ENCODE results near the gene ZNF548.

ZNF548 gene

DNA sequence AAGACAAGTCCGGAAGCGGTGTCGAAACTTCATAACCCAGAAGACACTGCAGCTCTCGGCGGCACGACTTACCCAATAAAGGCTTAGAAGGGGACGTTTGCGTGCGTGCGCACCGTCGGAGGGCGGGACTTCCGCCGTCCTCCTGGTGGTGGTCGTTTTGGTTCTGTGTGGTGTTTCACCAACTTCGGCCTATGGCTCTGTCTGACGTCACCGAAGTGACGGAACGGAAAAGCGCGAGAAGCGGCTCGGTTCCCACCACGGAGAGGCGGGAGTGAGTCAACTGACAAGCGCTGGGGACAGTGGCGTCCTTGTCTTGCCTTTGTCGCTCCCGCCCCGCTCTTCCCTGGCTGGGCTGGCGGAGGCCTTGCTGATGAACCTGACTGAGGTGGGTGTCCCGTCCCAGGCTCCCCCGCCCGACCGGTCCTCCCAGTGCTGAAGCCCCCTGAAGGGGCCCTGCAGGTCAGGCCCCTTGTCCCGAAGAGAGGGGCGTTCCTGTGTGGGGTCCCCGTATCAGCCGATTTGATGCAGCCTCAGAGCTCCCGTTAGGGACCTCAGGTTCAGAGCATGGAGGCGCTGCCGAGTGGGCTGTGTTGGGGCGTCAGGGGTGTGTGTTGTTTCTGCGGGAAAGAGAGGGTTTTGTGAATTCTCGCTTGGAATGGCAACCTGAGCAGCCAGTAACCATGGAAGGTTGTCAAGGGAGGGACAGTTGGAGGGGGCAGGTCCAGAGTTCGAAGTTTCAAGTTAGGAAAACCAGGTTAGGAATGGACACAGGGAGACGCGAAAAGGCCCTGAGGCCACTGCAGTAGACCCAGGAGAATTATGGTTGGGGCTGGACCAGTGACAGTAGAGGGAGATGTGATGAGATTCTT is at the start of gene ZNF548:
Gene ZNF548, plus strand, starts transcription at position 125 of the 869 bp plus-strand sequence. Its CDS starts 246 bp downstream, at position 371.
- Histone ChIP-seq H3K4me3 (ENCODE audit: low read length in 2 of 2) (peak within 1 kb of the TSS; percentile 95 to 97), H3K27me3 (ENCODE audit: control insufficient read depth in 1 of 2, insufficient read depth in 2 of 2, low read length in 2 of 2) (no peaks in the 10 kb centered on the region), H3K4me1 (ENCODE audit: control insufficient read depth, insufficient read depth, low read length) (no peaks in the 10 kb centered on the region), H3K9ac (ENCODE audit: low read length in 2 of 2) (peak within 1 kb of the TSS; percentile 98 to 99), H3K36me3 (ENCODE audit: control insufficient read depth in 2 of 2, insufficient read depth in 2 of 2, low read length in 2 of 2) (peaks cover 8 to 9% of the 10 kb centered on the region in 2 donors), H3K27ac (ENCODE audit: low read length) (peak within 1 kb of the TSS; percentile 92), H3K9me3 (ENCODE audit: control insufficient read depth in 2 of 2, low read length in 2 of 2) (no peaks in the 10 kb centered on the region)

DNA sequence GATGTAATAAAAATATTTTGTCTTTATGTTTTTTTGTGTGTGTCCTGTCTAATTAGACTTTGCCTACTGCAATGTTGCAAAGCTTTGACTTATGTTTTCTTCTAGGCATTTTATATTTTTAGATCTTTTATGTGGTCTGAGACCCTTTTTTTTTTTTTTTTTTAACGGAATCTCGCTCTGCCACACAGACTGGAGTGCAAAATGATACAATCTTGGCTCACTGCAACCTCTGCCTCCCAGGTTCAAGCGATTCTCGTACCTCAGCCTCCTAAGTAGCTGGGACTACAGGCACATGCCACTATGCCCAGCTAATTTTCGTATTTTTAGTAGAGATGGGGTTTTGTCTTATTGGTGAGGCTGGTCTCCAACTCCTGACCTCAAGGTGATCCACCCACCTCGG is 47.1 kb upstream of the ZNF548 start:
- Histone ChIP-seq H3K27ac (ENCODE audit: low read length) (no peak overlapping the region), H3K27me3 (ENCODE audit: control insufficient read depth in 1 of 2, insufficient read depth in 2 of 2, low read length in 2 of 2) (no peaks in the 10 kb centered on the region), H3K4me3 (ENCODE audit: low read length in 2 of 2) (no peak overlapping the region), H3K9ac (ENCODE audit: low read length in 2 of 2) (no peak overlapping the region), H3K36me3 (ENCODE audit: control insufficient read depth in 2 of 2, insufficient read depth in 2 of 2, low read length in 2 of 2) (no peaks in the 10 kb centered on the region), H3K9me3 (ENCODE audit: control insufficient read depth in 2 of 2, low read length in 2 of 2) (no peaks in the 10 kb centered on the region), H3K4me1 (ENCODE audit: control insufficient read depth, insufficient read depth, low read length) (peaks cover 4% of the 10 kb centered on the region)

DNA sequence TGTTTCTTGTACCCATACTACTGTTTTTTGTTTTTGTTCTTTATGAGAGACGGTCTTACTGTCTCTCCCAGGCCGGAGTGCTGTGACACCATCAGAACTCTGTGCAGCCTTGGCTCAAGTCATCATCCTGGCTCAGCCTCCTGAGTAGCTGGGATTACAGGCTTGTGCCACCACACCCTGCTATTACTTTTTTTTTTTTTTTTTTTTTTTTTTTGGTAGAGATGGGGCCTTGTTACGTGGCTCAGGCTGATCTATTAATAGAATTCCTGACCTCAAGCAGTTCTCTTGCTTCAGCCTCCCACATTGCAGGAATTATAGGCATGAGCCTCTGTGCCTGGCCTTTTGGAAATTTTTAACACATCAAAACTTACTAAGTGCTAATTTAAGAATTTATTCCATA is 41.5 kb upstream of the ZNF548 start:
- Histone ChIP-seq H3K36me3 (ENCODE audit: control insufficient read depth in 2 of 2, insufficient read depth in 2 of 2, low read length in 2 of 2) (peaks cover 2 to 3% of the 10 kb centered on the region in 2 donors), H3K9me3 (ENCODE audit: control insufficient read depth in 2 of 2, low read length in 2 of 2) (peaks cover 0 to 2% of the 10 kb centered on the region in 2 donors), H3K4me3 (ENCODE audit: low read length in 2 of 2) (no peak overlapping the region), H3K4me1 (ENCODE audit: control insufficient read depth, insufficient read depth, low read length) (peaks cover 21% of the 10 kb centered on the region), H3K9ac (ENCODE audit: low read length in 2 of 2) (no peak overlapping the region), H3K27ac (ENCODE audit: low read length) (no peak overlapping the region), H3K27me3 (ENCODE audit: control insufficient read depth in 1 of 2, insufficient read depth in 2 of 2, low read length in 2 of 2) (no peaks in the 10 kb centered on the region)

DNA sequence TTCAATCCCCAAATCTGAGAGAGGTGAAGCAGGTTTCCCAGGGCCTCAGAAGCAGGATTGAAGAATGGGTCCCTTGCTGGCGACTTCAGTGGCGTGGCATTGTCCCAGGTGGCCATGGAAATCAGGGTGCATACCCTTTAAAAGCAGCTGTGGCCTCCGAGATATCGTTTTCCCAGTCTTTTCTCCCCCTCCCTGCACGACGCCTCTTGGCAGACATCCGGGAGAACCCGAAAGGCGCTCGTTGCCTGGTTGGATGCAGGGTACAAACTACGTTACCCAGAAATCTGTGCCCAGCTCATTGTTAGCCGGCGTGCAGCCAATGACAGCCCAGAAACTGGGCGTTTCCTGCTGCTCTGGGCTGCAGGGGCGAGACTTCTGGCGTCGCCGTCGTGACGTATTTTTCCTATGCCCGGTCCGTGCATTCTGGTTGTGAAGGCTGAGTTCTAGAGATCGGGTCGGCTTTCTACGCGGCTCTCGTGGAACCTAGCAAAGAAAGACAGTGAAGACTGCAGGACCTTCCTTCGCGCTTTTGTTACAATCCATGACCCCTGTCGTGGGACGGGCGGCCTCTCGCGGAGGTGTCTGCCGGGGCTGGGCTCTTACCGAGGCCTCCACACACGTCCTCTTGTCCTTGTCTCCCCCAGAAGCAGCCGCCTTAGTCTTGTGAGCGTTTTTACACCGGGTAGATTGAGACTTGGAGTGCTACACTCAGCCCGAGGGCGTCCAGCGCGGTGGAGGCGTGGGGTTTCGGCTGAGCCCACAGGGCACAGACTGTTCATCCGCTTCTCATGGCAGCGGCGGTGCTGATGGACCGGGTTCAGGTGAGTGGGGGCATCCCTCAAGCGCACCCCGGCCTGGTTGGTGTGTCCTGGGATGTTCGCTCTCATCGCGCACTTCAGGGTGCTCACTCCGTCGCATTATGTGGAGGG is 38.5 kb upstream of the ZNF548 start, which contains the start of gene ZNF304:
Gene ZNF304, plus strand, starts transcription at position 395 of the 929 bp plus-strand sequence. Its CDS starts 394 bp downstream, at position 789.
- Histone ChIP-seq H3K36me3 (ENCODE audit: control insufficient read depth in 2 of 2, insufficient read depth in 2 of 2, low read length in 2 of 2) (peaks cover 26 to 33% of the 10 kb centered on the region in 2 donors), H3K4me1 (ENCODE audit: control insufficient read depth, insufficient read depth, low read length) (peaks cover 24% of the 10 kb centered on the region), H3K9ac (ENCODE audit: low read length in 2 of 2) (peak within 1 kb of the TSS; percentile 92 to 98), H3K27ac (ENCODE audit: low read length) (peak within 1 kb of the TSS; percentile 82), H3K4me3 (ENCODE audit: low read length in 2 of 2) (peak within 1 kb of the TSS; percentile 96 to 100), H3K27me3 (ENCODE audit: control insufficient read depth in 1 of 2, insufficient read depth in 2 of 2, low read length in 2 of 2) (no peaks in the 10 kb centered on the region), H3K9me3 (ENCODE audit: control insufficient read depth in 2 of 2, low read length in 2 of 2) (peaks cover 11 to 12% of the 10 kb centered on the region in 2 donors)

DNA sequence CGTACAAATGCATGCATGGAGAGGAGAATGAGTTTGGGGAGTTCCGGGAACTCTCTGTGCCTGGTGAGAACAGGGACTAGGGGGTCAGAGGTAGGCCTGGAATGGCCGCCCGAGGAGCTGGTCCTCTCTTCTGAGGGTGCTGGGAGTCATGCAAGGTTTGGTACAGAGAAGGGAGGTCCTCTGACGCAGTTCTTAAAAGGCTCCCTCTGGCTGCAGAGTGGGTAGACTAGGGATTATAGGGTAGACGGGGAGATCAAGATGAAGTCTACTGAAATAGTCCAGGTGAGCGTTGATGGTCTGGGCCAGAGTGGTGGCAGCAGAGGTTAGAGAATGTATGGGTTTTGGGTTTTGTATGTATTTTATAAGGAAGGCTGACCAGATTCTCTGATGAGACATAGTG is 37.8 kb upstream of the ZNF548 start:
- H3K27me3 ChIP-seq (ENCODE audit: control insufficient read depth in 1 of 2, insufficient read depth in 2 of 2, low read length in 2 of 2), result no peaks in the 10 kb centered on the region
- H3K4me1 ChIP-seq (ENCODE audit: control insufficient read depth, insufficient read depth, low read length), result peaks cover 24% of the 10 kb centered on the region
- peaks cover 12 to 17% of the 10 kb centered on the region in 2 donors for H3K9me3 ChIP-seq (ENCODE audit: control insufficient read depth in 2 of 2, low read length in 2 of 2)
- peak overlapping the region; percentile 92 to 98 for H3K9ac ChIP-seq (ENCODE audit: low read length in 2 of 2)
- H3K36me3 ChIP-seq (ENCODE audit: control insufficient read depth in 2 of 2, insufficient read depth in 2 of 2, low read length in 2 of 2), result peaks cover 33 to 40% of the 10 kb centered on the region in 2 donors
- H3K4me3 ChIP-seq (ENCODE audit: low read length in 2 of 2), result peak overlapping the region; percentile 96 to 100
- H3K27ac ChIP-seq (ENCODE audit: low read length), result no peak overlapping the region

DNA sequence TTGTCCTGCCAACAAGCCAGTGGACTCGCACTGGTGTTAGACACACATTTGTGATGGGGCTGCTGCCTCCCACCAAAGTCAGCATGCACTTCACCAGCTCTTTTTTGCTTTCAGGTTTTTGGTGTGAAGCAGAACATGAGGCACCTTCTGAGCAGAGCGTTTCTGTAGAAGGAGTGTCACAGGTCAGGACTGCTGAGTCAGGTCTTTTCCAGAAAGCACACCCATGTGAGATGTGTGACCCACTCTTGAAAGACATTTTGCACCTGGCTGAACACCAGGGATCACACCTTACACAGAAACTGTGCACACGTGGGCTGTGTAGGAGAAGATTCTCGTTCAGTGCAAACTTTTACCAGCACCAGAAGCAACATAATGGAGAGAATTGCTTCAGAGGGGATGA is 33.7 kb upstream of the ZNF548 start:
- Histone ChIP-seq H3K27me3 (ENCODE audit: control insufficient read depth in 1 of 2, insufficient read depth in 2 of 2, low read length in 2 of 2) (no peaks in the 10 kb centered on the region), H3K9ac (ENCODE audit: low read length in 2 of 2) (no peak overlapping the region), H3K36me3 (ENCODE audit: control insufficient read depth in 2 of 2, insufficient read depth in 2 of 2, low read length in 2 of 2) (peaks cover 50 to 62% of the 10 kb centered on the region in 2 donors), H3K4me1 (ENCODE audit: control insufficient read depth, insufficient read depth, low read length) (peaks cover 20% of the 10 kb centered on the region), H3K9me3 (ENCODE audit: control insufficient read depth in 2 of 2, low read length in 2 of 2) (peaks cover 25 to 39% of the 10 kb centered on the region in 2 donors), H3K4me3 (ENCODE audit: low read length in 2 of 2) (no peak overlapping the region), H3K27ac (ENCODE audit: low read length) (no peak overlapping the region)

DNA sequence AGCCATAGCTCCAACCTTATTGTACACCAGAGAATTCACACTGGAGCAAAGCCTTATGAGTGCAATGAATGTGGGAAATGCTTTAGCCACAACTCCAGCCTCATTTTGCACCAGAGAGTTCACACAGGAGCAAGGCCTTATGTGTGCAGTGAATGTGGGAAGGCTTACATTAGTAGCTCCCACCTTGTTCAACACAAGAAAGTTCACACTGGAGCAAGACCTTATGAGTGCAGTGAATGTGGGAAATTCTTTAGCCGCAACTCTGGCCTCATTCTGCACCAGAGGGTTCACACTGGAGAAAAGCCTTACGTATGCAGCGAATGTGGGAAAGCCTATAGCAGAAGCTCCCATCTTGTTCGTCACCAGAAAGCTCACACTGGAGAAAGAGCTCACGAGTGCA is 32.2 kb upstream of the ZNF548 start:
- H3K27me3 ChIP-seq (ENCODE audit: control insufficient read depth in 1 of 2, insufficient read depth in 2 of 2, low read length in 2 of 2), result no peaks in the 10 kb centered on the region
- H3K4me3 ChIP-seq (ENCODE audit: low read length in 2 of 2), result no peak overlapping the region
- H3K36me3 ChIP-seq (ENCODE audit: control insufficient read depth in 2 of 2, insufficient read depth in 2 of 2, low read length in 2 of 2), result peaks cover 50 to 62% of the 10 kb centered on the region in 2 donors
- no peak overlapping the region for H3K27ac ChIP-seq (ENCODE audit: low read length)
- peaks cover 10% of the 10 kb centered on the region for H3K4me1 ChIP-seq (ENCODE audit: control insufficient read depth, insufficient read depth, low read length)
- no peak overlapping the region for H3K9ac ChIP-seq (ENCODE audit: low read length in 2 of 2)
- H3K9me3 ChIP-seq (ENCODE audit: control insufficient read depth in 2 of 2, low read length in 2 of 2), result peaks cover 25 to 39% of the 10 kb centered on the region in 2 donors

DNA sequence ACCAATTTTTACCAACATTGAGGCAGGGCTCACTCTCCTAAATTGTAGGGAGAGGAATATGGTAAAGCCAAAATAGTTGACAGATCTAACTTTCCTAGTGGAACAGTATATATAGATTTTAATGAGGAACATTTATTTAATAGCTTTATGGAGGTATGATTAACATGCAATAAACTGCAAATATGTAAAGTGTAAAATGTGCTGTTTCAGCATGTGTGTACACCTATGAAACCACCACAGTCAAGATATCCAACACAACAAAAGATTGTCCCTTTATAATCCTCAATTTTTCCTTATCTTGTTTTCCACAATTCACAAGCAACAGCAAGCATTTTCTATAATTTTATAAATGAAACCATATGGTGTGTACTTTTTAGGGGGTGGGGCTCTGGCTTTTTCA is 30.4 kb upstream of the ZNF548 start:
- H3K9me3 ChIP-seq (ENCODE audit: control insufficient read depth in 2 of 2, low read length in 2 of 2), result peaks cover 17 to 37% of the 10 kb centered on the region in 2 donors

DNA sequence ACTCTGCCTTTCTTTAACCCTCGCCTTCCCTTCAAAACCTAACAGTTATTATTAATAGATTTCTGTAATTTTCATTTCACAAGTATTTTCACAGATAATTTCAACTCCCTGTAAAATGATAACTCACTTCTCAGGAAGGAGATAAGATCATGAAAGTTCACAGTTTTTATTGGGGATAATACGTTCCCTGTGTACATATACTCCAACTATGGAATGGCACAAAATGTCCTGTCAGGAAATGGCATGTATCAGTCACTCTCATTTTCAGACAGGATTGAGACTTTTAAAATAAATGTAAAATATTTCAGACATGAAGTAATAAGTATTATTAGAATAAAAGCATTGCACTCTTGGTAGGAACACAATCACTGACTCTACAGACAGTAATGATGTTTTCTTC is 27.2 kb upstream of the ZNF548 start:
- H3K27ac ChIP-seq (ENCODE audit: low read length), result peak overlapping the region; percentile 92
- peak overlapping the region; percentile 77 to 88 for H3K9ac ChIP-seq (ENCODE audit: low read length in 2 of 2)
- peak overlapping the region; percentile 85 to 88 for H3K4me3 ChIP-seq (ENCODE audit: low read length in 2 of 2)
- peaks cover 11 to 16% of the 10 kb centered on the region in 2 donors for H3K36me3 ChIP-seq (ENCODE audit: control insufficient read depth in 2 of 2, insufficient read depth in 2 of 2, low read length in 2 of 2)
- H3K27me3 ChIP-seq (ENCODE audit: control insufficient read depth in 1 of 2, insufficient read depth in 2 of 2, low read length in 2 of 2), result no peaks in the 10 kb centered on the region
- peaks cover 9% of the 10 kb centered on the region for H3K4me1 ChIP-seq (ENCODE audit: control insufficient read depth, insufficient read depth, low read length)
- peaks cover 13 to 16% of the 10 kb centered on the region in 2 donors for H3K9me3 ChIP-seq (ENCODE audit: control insufficient read depth in 2 of 2, low read length in 2 of 2)

More for the DNA sequence above, 30.4 kb upstream of the ZNF548 start:
- Histone ChIP-seq H3K9ac (ENCODE audit: low read length in 2 of 2) (no peak overlapping the region), H3K4me1 (ENCODE audit: control insufficient read depth, insufficient read depth, low read length) (peaks cover 5% of the 10 kb centered on the region), H3K27me3 (ENCODE audit: control insufficient read depth in 1 of 2, insufficient read depth in 2 of 2, low read length in 2 of 2) (no peaks in the 10 kb centered on the region), H3K4me3 (ENCODE audit: low read length in 2 of 2) (no peak overlapping the region), H3K36me3 (ENCODE audit: control insufficient read depth in 2 of 2, insufficient read depth in 2 of 2, low read length in 2 of 2) (peaks cover 43 to 48% of the 10 kb centered on the region in 2 donors), H3K27ac (ENCODE audit: low read length) (no peak overlapping the region)

DNA sequence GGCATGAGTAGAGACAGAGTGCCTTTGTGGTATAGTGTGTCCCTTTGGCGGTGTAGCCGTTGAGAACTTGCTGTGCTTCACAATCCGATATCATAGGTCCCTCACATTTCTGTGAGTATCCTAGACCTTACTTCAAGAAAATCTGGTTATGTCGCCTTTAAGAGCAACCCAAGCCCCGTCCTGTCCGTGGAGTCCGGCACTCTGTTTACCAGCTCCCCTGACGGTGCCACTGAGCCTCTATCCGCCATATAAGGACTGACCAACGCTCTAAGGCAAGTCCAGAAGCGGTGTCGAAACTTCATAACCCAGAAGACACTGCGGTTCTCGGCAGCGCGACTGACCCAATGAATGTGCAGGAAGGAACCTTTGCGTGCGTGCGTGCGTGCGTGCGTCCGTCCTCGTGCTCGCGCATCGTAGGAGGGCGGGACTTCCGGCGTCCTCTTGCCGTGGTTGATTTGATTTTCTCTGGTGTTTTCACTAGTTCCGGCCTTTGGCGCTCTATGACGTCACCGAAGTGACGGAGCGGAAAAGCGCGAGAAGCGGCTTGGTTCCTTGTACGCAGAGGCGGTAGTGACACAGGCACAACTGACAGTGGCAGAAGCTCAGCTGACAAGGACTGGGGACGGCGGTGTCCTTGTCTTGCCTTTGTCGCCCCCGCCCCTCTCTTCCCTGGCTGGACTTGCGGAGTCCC is 26.5 kb upstream of the ZNF548 start, which contains the start of the genes TRAPPC2B and ZNF547:
Gene TRAPPC2B, plus strand, starts transcription at position 555 of the 691 bp plus-strand sequence. CDS start 1,283 bp downstream, outside the sequence.
Gene ZNF547, plus strand, starts transcription at position 555 of the 691 bp plus-strand sequence. CDS start 5,005 bp downstream, outside the sequence.
- Histone ChIP-seq H3K9ac (ENCODE audit: low read length in 2 of 2) (peak within 1 kb of the TSS; percentile 77 to 88), H3K4me3 (ENCODE audit: low read length in 2 of 2) (peak within 1 kb of the TSS; percentile 85 to 88), H3K9me3 (ENCODE audit: control insufficient read depth in 2 of 2, low read length in 2 of 2) (peaks cover 8 to 9% of the 10 kb centered on the region in 2 donors), H3K36me3 (ENCODE audit: control insufficient read depth in 2 of 2, insufficient read depth in 2 of 2, low read length in 2 of 2) (peaks cover 7 to 9% of the 10 kb centered on the region in 2 donors), H3K27me3 (ENCODE audit: control insufficient read depth in 1 of 2, insufficient read depth in 2 of 2, low read length in 2 of 2) (no peaks in the 10 kb centered on the region), H3K27ac (ENCODE audit: low read length) (peak within 1 kb of the TSS; percentile 92), H3K4me1 (ENCODE audit: control insufficient read depth, insufficient read depth, low read length) (peaks cover 9% of the 10 kb centered on the region)

Data from stomach smooth muscle (tissue), 2 donors.